NB4 (cell line): ENCODE data around the gene DIP2C.
"Not testable (repeated sequence)": the region's sequence is repeated elsewhere in the genome, so short reads cannot be mapped to it uniquely, and the experiment has no call there.

Source experiments
- DNase-seq: peaks from one replicate; pipeline ENCODE4 v3.0.0; 2010; ENCODE audit warnings: low read depth
- H3K4me3 ChIP-seq: one replicate; pipeline ENCODE4 v1.5.1; 2011; ENCODE audit warnings: mild to moderate bottlenecking, low read depth, low read length, moderate library complexity
- CTCF ChIP-seq: IDR thresholded peaks from one replicate; pipeline ENCODE4 v1.5.1; 2012; ENCODE audit warnings: low read depth, low read length
- MAX ChIP-seq: IDR thresholded peaks from 2 replicates; pipeline ENCODE4 v1.6.1; 2011; ENCODE audit warnings: low read depth, low read length
- MYC ChIP-seq: IDR thresholded peaks from 2 replicates; pipeline ENCODE4 v1.6.1; 2011; ENCODE audit warnings: low read depth, low read length
- POLR2A ChIP-seq: IDR thresholded peaks from 2 replicates; pipeline ENCODE4 v1.6.1; 2011; ENCODE audit warnings: mild to moderate bottlenecking; ENCODE audit not compliant: insufficient read length; ENCODE audit errors: extremely low read depth

The DIP2C gene

GRCh38 chr10:325282-325681 lies 364.2 kb downstream of the DIP2C start:
- H3K4me3 ChIP-seq = no peak overlapping the region
- no peak for TF ChIP-seq CTCF
- no peak for TF ChIP-seq MYC
- TF ChIP-seq POLR2A = no peak
- no peak for TF ChIP-seq MAX
- DNase-seq = no peak

DNA sequence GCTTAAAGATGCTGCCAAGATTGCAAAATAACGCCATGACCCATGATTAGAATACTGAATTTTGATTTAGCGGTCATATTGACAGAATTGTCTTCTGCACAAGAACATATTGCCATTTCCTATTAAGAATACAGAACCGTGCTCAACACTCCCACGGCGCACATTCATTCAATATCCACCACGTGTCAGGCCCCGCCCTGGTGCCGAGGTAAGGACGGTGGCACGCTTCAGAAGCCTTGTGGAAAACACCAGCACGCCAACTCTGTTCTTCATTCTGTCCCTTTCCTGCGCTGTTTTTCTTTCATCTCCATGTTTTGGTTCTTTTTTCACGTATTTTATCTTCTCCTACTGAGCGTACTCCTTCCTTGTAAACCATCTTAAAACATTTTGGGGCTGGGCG lies 364.9 kb downstream of the DIP2C start:
- H3K4me3 ChIP-seq = no peak overlapping the region
- DNase-seq = no peak
- TF ChIP-seq MAX (no peak), POLR2A (no peak), CTCF (no peak), MYC (no peak)

DNA sequence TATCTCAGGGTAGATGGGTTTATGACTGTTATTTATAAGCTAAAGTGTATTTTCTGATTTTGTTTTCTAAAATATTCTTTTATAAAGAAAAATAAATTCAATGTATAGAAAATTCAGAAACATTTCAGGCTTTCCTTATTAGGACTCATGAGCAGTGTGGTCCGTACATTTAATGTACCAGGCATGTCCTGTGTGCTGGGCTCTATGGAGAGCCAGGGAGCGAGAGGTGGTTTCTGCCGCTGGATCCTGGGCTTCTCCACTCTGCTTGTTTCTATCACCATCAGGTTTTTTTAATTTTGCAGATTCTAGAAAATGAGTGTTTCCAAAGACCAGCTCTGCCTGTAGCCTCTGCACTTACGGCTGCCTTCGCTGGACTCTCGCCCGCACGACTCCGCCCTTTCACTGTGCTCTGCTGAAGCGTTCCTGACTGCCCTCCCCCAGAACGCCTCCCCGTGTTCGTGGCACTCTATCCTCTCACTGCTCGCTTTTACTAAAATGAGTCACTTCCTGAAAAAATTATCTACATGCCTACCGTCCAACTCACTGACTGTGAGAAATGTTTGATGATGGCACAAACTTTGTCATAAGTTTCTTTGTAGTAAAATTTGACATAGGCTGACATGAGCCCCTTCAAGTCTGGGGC lies 365.7 kb downstream of the DIP2C start:
- DNase-seq = peak; percentile 89
- TF ChIP-seq MYC (peak; percentile 44; the same call in 1 of the 2 replicates), MAX (peak; percentile 55), CTCF (no peak), POLR2A (no peak)
- H3K4me3 ChIP-seq = peak overlapping the region; percentile 19

- H3K4me3 ChIP-seq = not testable (repeated sequence)
Measured at GRCh38 chr10:323046-323445, 366.4 kb downstream of the DIP2C start.

DNA sequence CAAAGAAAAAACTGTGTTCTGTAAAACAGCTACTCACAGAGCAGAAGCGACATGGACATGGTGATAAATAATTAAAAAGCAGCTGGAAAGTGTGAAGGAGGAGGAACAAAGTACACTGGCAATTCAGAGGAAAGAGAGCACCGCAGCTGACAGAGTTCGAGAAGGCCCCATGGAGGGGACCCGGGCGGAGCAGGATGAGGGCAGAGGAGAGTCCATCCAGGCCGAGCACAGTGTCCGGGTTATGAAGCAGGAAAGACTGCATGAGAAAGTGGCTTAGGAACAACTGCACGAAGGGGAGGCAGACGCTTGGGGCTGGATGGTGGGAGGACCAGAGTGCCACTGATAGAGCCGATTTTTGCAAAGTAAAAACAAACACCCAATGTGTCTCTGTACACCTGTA lies 368.7 kb downstream of the DIP2C start:
- no peak for TF ChIP-seq POLR2A
- DNase-seq = no peak
- no peak overlapping the region for H3K4me3 ChIP-seq

More at GRCh38 chr10:323046-323445, 366.4 kb downstream of the DIP2C start:
- DNase-seq = not testable (repeated sequence)

DNA sequence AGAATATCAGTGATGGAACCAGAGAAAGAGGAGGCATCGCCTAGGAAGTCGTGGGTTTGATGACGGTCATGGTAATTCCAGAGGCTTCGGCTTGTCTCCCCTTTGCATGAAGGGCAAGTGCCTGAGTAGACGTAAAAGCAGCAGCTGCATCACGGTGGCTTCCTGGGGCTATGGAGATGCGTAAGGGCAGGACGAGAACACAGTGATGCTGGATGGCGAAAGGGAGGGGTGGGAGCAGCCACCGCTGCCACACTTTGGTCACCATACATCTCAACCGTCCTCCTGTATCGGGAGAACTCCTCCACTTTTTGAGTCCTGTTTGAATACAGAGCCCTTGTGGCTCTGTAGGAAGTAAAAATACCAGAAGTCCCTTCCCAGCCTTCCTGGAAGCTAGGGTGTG lies 371.5 kb downstream of the DIP2C start:
- DNase-seq = no peak
- no peak overlapping the region for H3K4me3 ChIP-seq
- TF ChIP-seq CTCF = no peak
- TF ChIP-seq MYC = no peak

GRCh38 chr10:317271-317769 lies 372.1 kb downstream of the DIP2C start:
- H3K4me3 ChIP-seq = no peak overlapping the region
- DNase-seq = no peak
- TF ChIP-seq MAX (no peak), POLR2A (no peak), MYC (no peak), CTCF (no peak)
